Pancreas (tissue), 10 donors: ENCODE results near the gene SFTA2. TPM values are rescaled to one million over a fixed set of nuclear protein-coding genes. Genes with fewer than 3 reads are reported as not detected.
"Not testable (repeated sequence)": the region's sequence is repeated elsewhere in the genome, so short reads cannot be mapped to it uniquely, and the experiment has no call there.

Source experiments
- ATAC-seq, 4 donors: fragments of 200-7000 bp; cut with Tn5 transposase; one replicate each; pipeline versions ENCODE4 v1.8.0 to v1.9.1; 2020; ENCODE audit warnings: mild to moderate bottlenecking in 4 of 4, moderate library complexity in 4 of 4
- DNase-seq, 6 donors: peaks; one replicate each; pipeline ENCODE4 v3.0.0-alpha.2; 2020
- FAIRE-seq: peaks from 2 replicates; lab custom pipeline; 2012; peaks lifted over from hg19 to GRCh38; lab: Jason Lieb, UNC
- H3K27ac ChIP-seq, 4 donors: fragments of 200-600 bp; sonication (generic); 1 replicate in 3 of 4; 2 replicates in 1 of 4; pipeline versions ENCODE4 v1.5.0 to v1.8.0; 2020
- H3K27me3 ChIP-seq, 4 donors: fragments of 200-600 bp; one replicate each; pipeline ENCODE4 v1.8.0; 2021
- H3K36me3 ChIP-seq, 3 donors: fragments of 200-600 bp; sonication (generic) in 1 of 3; one replicate each; pipeline versions ENCODE4 v1.5.0 to v1.8.0; 2020 to 2021
- H3K4me1 ChIP-seq, 3 donors: fragments of 200-600 bp; one replicate each; pipeline ENCODE4 v1.8.0; 2021
- H3K4me3 ChIP-seq, 4 donors: fragments of 200-600 bp; sonication (generic) in 2 of 4; one replicate each; pipeline versions ENCODE4 v1.5.0 to v1.8.0; 2020 to 2021
- H3K9me3 ChIP-seq, 4 donors: fragments of 200-600 bp; one replicate each; pipeline ENCODE4 v1.8.0; 2021
- WGBS, 2 donors: extraction: QIAGEN DNeasy Blood & Tissue Kit; methylation state at CpG; one replicate each; pipeline ENCODE4 v1.1.7; 2013; 5-methylcytosine and 5-hydroxymethylcytosine counted together
- intact Hi-C, 3 donors: fragments of 100-400 bp; cut with DNase I; formaldehyde crosslinking; loops; one replicate each; pipeline versions ENCODE4 v1.11.1 to v1.14.2; 2022
- polyA plus RNA-seq, 2 donors: library from polyadenylated mRNA; stranded (reverse); fragments of 200-250 nt; gene quantifications; one replicate each; pipeline ENCODE4 v1.2.3, GENCODE V29; 2013
- total RNA-seq, 6 donors: library from RNA; stranded (reverse); fragmentation: NEBNext Ultra II Directional in 4 of 6; extraction: Animal tissue kit (Norgen Biotek cat#: 25700) in 4 of 6; gene quantifications; one replicate each; pipeline versions ENCODE4 v1.2.1 to v1.2.4, GENCODE V29; 2021 to 2023
- TF ChIP-seq, protein P1 (sequence below), 4 donors: fragments of 200-600 bp; sonication (generic) in 3 of 4; IDR thresholded peaks; one replicate each; pipeline versions ENCODE4 v1.5.0 to v1.8.0; 2021; ENCODE audit warnings: antibody characterized with exemption in 4 of 4
- donor health status: healthy with polysubstance abuse.
- donor health status: DM: no; HTN: no; CAD: no; lungs with moderate emphysema.
- donor health status: DM: no; HTN: no; CAD: no.
- donor health status: control.
- donor health status: control.
- donor health status: Bipolar disorder and iron deficiency.
- donor health status: DM: yes; HTN: yes; CAD: no.
- donor health status: DM: no; HTN: no; CAD: no.
- donor health status: DM: no; HTN: no; CAD: no.
- donor health status: DM: yes; HTN: yes; CAD: no.

Gene SFTA2
- total and polyA plus RNA-seq, 8 donors = 0.83 to 22.9 (median 3.1) TPM

DNA sequence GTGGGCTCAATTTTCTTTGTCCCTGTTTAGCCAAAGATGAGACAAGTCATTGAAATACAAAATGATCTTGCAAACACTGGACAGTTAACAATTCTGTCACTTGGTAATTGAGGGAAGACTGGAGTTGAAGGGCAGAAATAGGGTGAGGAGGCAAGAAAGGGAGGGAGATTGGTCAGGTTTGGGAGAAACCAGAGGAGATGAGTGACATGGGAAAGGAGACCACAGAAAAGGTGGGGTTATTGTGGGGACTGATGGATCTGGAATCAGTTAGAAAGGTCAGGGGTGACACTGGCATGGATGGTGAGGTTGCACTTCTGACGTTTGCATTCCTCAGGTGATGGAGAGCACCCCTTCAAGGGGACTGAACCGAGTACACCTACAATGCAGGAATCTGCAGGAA lies 23.3 kb downstream of the SFTA2 start:
- Histone ChIP-seq H3K4me1 (peaks cover 5 to 16% (median 13%) of the 10 kb centered on the region in 3 donors), H3K27ac (no peak overlapping the region), H3K36me3 (peaks cover 0 to 6% (median 5%) of the 10 kb centered on the region in 3 donors), H3K27me3 (no peaks in the 10 kb centered on the region), H3K9me3 (no peaks in the 10 kb centered on the region), H3K4me3 (peak overlapping the region; percentile 51 to 81 (median 58))
- TF ChIP-seq, protein P1, sequence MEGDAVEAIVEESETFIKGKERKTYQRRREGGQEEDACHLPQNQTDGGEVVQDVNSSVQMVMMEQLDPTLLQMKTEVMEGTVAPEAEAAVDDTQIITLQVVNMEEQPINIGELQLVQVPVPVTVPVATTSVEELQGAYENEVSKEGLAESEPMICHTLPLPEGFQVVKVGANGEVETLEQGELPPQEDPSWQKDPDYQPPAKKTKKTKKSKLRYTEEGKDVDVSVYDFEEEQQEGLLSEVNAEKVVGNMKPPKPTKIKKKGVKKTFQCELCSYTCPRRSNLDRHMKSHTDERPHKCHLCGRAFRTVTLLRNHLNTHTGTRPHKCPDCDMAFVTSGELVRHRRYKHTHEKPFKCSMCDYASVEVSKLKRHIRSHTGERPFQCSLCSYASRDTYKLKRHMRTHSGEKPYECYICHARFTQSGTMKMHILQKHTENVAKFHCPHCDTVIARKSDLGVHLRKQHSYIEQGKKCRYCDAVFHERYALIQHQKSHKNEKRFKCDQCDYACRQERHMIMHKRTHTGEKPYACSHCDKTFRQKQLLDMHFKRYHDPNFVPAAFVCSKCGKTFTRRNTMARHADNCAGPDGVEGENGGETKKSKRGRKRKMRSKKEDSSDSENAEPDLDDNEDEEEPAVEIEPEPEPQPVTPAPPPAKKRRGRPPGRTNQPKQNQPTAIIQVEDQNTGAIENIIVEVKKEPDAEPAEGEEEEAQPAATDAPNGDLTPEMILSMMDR (IDR thresholded peaks at IDR 0.05) = no peak
- intact Hi-C loops = no loop called here
- 8 to 22% methylated on average over 2 of the region's 2 CpGs for WGBS, 2 donors
- no peak for FAIRE-seq
- ATAC-seq = no peak
- no peak for DNase-seq

DNA sequence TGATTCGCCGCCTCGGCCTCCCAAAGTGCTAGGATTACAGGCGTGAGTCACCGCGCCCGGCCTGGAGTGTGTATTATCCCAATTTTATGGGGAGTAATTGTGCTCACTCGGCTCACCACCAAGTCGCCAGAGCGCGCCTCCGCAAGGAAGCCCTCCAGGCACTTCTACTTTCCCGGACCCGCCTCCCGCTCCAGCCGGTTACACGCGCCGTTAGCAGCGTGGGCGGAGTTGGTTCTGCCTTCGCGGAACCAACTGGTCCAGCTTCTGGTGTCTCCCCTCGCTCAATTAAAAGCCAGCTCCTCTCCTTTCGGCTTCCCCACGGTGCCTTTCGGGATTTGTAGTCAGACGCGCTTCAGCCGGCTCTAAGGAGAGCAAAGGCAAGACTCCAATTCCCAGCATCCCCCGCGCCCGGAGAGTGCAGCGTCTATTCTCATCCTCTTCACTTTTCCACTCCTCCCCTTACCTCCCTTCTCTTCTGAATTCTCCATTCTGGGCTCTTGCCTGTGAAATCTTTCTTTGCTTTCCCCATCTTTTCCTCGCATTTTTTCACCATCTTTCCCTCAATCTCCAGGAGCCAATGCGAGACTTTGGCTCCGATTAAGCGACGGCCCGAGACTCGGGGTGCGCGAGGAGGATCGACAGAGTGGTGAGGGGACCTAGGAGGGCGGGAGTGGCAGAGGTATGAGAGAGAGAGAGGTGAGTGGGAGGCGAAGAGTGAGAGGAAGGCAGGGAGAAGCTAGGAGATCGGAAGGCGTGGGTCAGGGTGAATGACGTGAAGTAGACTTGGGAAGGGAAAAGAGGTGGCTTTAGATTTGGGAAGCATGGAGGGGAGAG lies 24.0 kb downstream of the SFTA2 start, which contains the start of gene GTF2H4:
Gene GTF2H4, plus strand, starts transcription at position 450 of the 834 bp plus-strand sequence.
- FAIRE-seq (peak; percentile 93), ATAC-seq (peak; percentile 98), DNase-seq (peak; percentile 90 to 97 (median 97))
- Histone ChIP-seq H3K36me3 (peaks cover 0 to 6% (median 5%) of the 10 kb centered on the region in 3 donors), H3K27ac (peak within 1 kb of the TSS in 3 of 4 donors; percentile 34 to 69 (median 37)), H3K9me3 (no peaks in the 10 kb centered on the region), H3K27me3 (no peaks in the 10 kb centered on the region), H3K4me3 (peak within 1 kb of the TSS; percentile 51 to 81 (median 58)), H3K4me1 (peaks cover 5 to 11% (median 9%) of the 10 kb centered on the region in 3 donors)
- 1% methylated on average over 49 of the region's 49 CpGs for WGBS, 2 donors
- TF ChIP-seq, protein P1 (IDR thresholded peaks at IDR 0.05) = no peak
- intact Hi-C loops = no loop called here

DNA sequence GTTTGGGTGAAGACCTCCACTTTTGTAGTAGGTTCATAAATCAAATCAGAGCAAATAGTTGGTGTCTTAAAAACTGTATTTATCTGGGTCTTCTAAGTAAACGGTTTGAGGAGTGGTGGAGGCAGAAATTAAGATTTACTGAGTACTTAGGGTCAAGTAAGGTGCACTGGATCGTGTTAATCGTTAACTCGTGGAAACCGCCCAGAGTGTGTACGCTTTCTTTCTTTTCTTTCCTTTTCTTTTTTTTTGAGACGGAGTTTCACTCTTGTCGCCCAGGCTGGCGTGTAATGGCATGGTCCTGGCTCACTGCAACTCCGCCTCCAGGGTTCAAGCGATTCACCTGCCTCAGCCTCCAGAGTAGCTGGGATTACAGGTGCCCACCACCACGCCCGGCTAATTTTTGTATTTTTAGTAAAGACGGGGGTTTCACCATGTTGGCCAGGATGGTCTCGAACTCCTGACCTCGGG lies 24.6 kb downstream of the SFTA2 start:
- H3K4me3 ChIP-seq = peak overlapping the region in 3 of 4 donors; percentile 5 to 81 (median 59)
- ATAC-seq = peak; percentile 29 to 51 (median 44)
- intact Hi-C loops, DNase-seq, H3K4me1 ChIP-seq, H3K36me3 ChIP-seq, H3K9me3 ChIP-seq, FAIRE-seq, H3K27me3 ChIP-seq: not testable (repeated sequence)
- 11 to 12% methylated on average over 16 of the region's 16 CpGs for WGBS, 2 donors
- H3K27ac ChIP-seq = peak overlapping the region in 3 of 4 donors; percentile 34 to 69 (median 37)

GRCh38 chr6:30903236-30903635 lies 28.7 kb downstream of the SFTA2 start:
- Histone ChIP-seq H3K27ac (no peak overlapping the region), H3K27me3 (no peaks in the 10 kb centered on the region), H3K36me3 (peaks cover 0 to 15% (median 6%) of the 10 kb centered on the region in 3 donors), H3K9me3 (no peaks in the 10 kb centered on the region), H3K4me3 (no peak overlapping the region), H3K4me1 (peaks cover 0 to 4% (median 3%) of the 10 kb centered on the region in 3 donors)
- WGBS, 2 donors = 84 to 94% methylated on average over 4 of the region's 4 CpGs
- intact Hi-C loops = no loop called here
- TF ChIP-seq, protein P1 (IDR thresholded peaks at IDR 0.05) = no peak
- FAIRE-seq = no peak
- no peak for ATAC-seq
- DNase-seq = no peak

- 38 to 46% methylated on average over 5 of the region's 5 CpGs for WGBS, 2 donors
- DNase-seq = peak in 1 of 6 donors; percentile 1
- intact Hi-C loops = no loop called here
- Histone ChIP-seq H3K27ac (no peak overlapping the region), H3K9me3 (no peaks in the 10 kb centered on the region), H3K27me3 (no peaks in the 10 kb centered on the region), H3K4me1 (peaks cover 0 to 4% (median 3%) of the 10 kb centered on the region in 3 donors), H3K4me3 (no peak overlapping the region), H3K36me3 (peaks cover 0 to 20% (median 12%) of the 10 kb centered on the region in 3 donors)
- FAIRE-seq = no peak
- TF ChIP-seq, protein P1 (IDR thresholded peaks at IDR 0.05) = no peak
- ATAC-seq = no peak
These were observed 29.3 kb downstream of the SFTA2 start for GRCh38 chr6:30902709-30903108.

GRCh38 chr6:30902196-30902595 lies 29.8 kb downstream of the SFTA2 start:
- intact Hi-C loops, H3K27ac ChIP-seq, FAIRE-seq, H3K27me3 ChIP-seq, H3K9me3 ChIP-seq, H3K4me3 ChIP-seq, H3K4me1 ChIP-seq, ATAC-seq: not testable (repeated sequence)
- peaks cover 0 to 25% (median 15%) of the 10 kb centered on the region in 3 donors for H3K36me3 ChIP-seq
- DNase-seq = peak in 2 of 6 donors; percentile 2 to 23
- 66% methylated on average over 8 to 9 of the region's 9 CpGs for WGBS, 2 donors
